ENCODE measurements around the gene MTTP.

DNA sequence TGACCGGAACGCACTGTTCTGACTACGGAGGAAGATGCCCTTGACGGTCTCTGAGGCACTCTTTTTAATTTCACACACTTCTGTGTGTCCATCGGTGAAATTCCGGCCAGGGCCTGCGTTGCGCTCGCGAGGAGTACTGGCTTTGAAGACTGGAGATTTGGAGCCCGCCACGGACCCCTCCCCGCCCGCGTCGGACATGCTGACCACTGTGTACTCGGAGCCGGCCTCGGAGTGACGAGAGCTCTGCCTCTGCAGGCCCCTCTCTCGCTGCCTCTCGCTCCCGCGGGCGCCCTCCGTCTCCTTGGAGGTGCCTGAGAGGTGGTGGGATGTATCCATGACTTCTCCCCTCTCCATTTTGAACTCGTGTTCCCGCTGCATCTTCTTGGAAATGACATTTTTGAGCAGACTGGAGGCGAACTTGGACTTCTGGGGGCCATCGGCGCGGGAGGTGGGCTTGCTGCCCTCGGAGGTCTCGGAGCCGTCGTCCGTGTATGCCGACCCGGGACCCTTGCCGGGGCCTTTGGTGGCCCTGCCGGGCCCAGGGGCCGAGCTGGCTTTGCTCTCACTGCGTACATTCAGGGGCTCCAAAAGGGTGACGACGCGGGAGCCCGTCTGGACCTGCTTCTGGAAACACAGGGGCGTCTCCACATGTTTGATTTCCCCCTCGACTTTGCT is 77.3 kb downstream of the MTTP start:
- TF ChIP-seq CTCF (IDR thresholded peaks at IDR 0.05) (no peak), POLR2A (IDR thresholded peaks at IDR 0.05) (no peak)
